ENCODE data around the gene CHADL. TPM values are rescaled to one million over a fixed set of nuclear protein-coding genes. Genes with fewer than 3 reads are reported as not detected.

CHADL gene
- total and polyA plus RNA-seq, 2 experiments from 2014 or later: 1.6 TPM; not detected in 1

DNA sequence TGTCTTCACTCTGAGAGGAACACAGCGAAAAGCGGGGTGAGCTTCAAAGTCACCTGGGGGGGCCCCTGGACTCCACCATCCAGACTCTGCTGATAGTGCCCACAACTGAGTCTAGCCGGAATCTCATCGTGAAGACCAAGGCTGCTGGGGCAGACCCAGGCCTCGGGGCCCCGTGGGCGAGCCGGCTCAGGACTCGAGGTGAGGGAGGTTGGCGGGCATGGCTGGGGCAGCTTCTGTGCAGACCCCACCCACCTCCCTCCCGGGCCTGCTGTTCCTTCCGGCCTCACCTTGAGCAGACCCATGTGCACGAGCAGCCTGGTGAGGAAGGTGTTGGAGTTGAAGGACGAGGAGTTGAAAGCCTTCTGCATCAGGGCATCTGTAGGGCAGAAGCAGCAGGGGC, 8.7 kb upstream of the CHADL start (continued):
- TF ChIP-seq, protein P1, sequence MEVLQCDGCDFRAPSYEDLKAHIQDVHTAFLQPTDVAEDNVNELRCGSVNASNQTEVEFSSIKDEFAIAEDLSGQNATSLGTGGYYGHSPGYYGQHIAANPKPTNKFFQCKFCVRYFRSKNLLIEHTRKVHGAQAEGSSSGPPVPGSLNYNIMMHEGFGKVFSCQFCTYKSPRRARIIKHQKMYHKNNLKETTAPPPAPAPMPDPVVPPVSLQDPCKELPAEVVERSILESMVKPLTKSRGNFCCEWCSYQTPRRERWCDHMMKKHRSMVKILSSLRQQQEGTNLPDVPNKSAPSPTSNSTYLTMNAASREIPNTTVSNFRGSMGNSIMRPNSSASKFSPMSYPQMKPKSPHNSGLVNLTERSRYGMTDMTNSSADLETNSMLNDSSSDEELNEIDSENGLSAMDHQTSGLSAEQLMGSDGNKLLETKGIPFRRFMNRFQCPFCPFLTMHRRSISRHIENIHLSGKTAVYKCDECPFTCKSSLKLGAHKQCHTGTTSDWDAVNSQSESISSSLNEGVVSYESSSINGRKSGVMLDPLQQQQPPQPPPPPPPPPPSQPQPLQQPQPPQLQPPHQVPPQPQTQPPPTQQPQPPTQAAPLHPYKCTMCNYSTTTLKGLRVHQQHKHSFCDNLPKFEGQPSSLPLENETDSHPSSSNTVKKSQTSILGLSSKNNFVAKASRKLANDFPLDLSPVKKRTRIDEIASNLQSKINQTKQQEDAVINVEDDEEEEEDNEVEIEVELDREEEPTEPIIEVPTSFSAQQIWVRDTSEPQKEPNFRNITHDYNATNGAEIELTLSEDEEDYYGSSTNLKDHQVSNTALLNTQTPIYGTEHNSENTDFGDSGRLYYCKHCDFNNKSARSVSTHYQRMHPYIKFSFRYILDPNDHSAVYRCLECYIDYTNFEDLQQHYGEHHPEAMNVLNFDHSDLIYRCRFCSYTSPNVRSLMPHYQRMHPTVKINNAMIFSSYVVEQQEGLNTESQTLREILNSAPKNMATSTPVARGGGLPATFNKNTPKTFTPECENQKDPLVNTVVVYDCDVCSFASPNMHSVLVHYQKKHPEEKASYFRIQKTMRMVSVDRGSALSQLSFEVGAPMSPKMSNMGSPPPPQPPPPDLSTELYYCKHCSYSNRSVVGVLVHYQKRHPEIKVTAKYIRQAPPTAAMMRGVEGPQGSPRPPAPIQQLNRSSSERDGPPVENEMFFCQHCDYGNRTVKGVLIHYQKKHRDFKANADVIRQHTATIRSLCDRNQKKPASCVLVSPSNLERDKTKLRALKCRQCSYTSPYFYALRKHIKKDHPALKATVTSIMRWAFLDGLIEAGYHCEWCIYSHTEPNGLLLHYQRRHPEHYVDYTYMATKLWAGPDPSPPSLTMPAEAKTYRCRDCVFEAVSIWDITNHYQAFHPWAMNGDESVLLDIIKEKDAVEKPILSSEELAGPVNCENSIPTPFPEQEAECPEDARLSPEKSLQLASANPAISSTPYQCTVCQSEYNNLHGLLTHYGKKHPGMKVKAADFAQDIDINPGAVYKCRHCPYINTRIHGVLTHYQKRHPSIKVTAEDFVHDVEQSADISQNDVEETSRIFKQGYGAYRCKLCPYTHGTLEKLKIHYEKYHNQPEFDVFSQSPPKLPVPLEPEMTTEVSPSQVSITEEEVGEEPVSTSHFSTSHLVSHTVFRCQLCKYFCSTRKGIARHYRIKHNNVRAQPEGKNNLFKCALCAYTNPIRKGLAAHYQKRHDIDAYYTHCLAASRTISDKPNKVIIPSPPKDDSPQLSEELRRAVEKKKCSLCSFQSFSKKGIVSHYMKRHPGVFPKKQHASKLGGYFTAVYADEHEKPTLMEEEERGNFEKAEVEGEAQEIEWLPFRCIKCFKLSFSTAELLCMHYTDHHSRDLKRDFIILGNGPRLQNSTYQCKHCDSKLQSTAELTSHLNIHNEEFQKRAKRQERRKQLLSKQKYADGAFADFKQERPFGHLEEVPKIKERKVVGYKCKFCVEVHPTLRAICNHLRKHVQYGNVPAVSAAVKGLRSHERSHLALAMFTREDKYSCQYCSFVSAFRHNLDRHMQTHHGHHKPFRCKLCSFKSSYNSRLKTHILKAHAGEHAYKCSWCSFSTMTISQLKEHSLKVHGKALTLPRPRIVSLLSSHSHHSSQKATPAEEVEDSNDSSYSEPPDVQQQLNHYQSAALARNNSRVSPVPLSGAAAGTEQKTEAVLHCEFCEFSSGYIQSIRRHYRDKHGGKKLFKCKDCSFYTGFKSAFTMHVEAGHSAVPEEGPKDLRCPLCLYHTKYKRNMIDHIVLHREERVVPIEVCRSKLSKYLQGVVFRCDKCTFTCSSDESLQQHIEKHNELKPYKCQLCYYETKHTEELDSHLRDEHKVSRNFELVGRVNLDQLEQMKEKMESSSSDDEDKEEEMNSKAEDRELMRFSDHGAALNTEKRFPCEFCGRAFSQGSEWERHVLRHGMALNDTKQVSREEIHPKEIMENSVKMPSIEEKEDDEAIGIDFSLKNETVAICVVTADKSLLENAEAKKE (CRISPR knock-in tag; IDR thresholded peaks at IDR 0.05): no peak
- TF ChIP-seq ZNF114 (CRISPR knock-in tag; IDR thresholded peaks at IDR 0.05) (no peak), CREB1 (CRISPR knock-in tag; IDR thresholded peaks at IDR 0.05; ENCODE audit: low read depth) (no peak), EZH2phosphoT487 (IDR thresholded peaks at IDR 0.05; ENCODE audit: unreplicated experiment) (no peak), POLR2AphosphoS5 (IDR thresholded peaks at IDR 0.05; ENCODE audit: low read depth) (no peak), NANOG (IDR thresholded peaks at IDR 0.05; ENCODE audit: borderline replicate concordance) (no peak)
- TF ChIP-seq, protein P2, sequence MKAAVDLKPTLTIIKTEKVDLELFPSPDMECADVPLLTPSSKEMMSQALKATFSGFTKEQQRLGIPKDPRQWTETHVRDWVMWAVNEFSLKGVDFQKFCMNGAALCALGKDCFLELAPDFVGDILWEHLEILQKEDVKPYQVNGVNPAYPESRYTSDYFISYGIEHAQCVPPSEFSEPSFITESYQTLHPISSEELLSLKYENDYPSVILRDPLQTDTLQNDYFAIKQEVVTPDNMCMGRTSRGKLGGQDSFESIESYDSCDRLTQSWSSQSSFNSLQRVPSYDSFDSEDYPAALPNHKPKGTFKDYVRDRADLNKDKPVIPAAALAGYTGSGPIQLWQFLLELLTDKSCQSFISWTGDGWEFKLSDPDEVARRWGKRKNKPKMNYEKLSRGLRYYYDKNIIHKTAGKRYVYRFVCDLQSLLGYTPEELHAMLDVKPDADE (IDR thresholded peaks at IDR 0.05): no peak

DNA sequence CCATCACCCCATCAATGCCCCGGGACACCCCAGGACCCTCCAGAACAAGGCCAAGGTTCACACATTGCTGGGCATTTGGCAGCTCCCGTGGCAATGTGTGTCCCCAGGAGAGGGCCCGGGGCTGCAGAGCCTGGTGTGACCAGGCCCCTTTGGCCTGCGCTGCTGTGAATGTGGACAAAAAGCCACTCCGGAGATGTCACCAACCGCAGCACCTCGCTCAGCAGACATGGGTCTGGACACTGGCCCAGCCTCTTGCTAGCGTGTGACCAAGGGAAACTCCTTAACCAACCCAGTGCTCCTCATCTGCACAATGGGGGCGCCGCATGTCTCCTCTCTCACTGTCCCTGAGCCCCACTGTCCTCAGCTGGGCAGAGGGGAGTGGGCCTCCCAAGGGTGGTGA, 8.0 kb upstream of the CHADL start:
- peaks cover 44% of the 10 kb centered on the region for H3K36me3 ChIP-seq (ENCODE audit: insufficient read depth)
- H3F3A ChIP-seq (replicated peaks; ENCODE audit: low read depth): peaks cover 29% of the 10 kb centered on the region
- peaks cover 73% of the 10 kb centered on the region for H3K36me3 Mint-ChIP-seq (ENCODE audit: low read depth)

More for the DNA sequence above, 8.0 kb upstream of the CHADL start:
- Mint-ChIP-seq H3K27ac (no peak overlapping the region), H3K9me3 (no peaks in the 10 kb centered on the region), H3K4me3 (no peak overlapping the region), H3K27me3 (ENCODE audit: insufficient read depth, low read depth, poor library complexity) (peaks cover 2% of the 10 kb centered on the region), H3K4me1 (no peaks in the 10 kb centered on the region)
- ATAC-seq: no peak
- H3K4me3 ChIP-seq: no peak overlapping the region
- H3K4me2 ChIP-seq: no peak overlapping the region
- TF ChIP-seq, protein P2 (IDR thresholded peaks at IDR 0.05): no peak
- TF ChIP-seq ZNF331 (CRISPR knock-in tag; IDR thresholded peaks at IDR 0.05; ENCODE audit: low read depth) (no peak), JUNB (IDR thresholded peaks at IDR 0.05; ENCODE audit: unreplicated experiment) (no peak), ZNF114 (CRISPR knock-in tag; IDR thresholded peaks at IDR 0.05) (no peak), POLR2AphosphoS5 (IDR thresholded peaks at IDR 0.05; ENCODE audit: low read depth) (no peak)
- TF ChIP-seq, protein P3, sequence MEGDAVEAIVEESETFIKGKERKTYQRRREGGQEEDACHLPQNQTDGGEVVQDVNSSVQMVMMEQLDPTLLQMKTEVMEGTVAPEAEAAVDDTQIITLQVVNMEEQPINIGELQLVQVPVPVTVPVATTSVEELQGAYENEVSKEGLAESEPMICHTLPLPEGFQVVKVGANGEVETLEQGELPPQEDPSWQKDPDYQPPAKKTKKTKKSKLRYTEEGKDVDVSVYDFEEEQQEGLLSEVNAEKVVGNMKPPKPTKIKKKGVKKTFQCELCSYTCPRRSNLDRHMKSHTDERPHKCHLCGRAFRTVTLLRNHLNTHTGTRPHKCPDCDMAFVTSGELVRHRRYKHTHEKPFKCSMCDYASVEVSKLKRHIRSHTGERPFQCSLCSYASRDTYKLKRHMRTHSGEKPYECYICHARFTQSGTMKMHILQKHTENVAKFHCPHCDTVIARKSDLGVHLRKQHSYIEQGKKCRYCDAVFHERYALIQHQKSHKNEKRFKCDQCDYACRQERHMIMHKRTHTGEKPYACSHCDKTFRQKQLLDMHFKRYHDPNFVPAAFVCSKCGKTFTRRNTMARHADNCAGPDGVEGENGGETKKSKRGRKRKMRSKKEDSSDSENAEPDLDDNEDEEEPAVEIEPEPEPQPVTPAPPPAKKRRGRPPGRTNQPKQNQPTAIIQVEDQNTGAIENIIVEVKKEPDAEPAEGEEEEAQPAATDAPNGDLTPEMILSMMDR (conservative IDR thresholded peaks at IDR 0.05; ENCODE audit: low read depth in 2 of 2): no peak
- no peaks in the 10 kb centered on the region for H3K79me2 ChIP-seq (replicated peaks; ENCODE audit: insufficient read depth)
- no peak overlapping the region for H2AFZ ChIP-seq
- H3K27me3 ChIP-seq (ENCODE audit: insufficient read depth): no peaks in the 10 kb centered on the region
- H3K27ac ChIP-seq (ENCODE audit: low read depth): no peak overlapping the region
- no peaks in the 10 kb centered on the region for H3K4me1 ChIP-seq (ENCODE audit: insufficient read depth)
- no peak for DNase-seq (ENCODE audit: low spot score)
- H4K20me1 ChIP-seq (replicated peaks; ENCODE audit: insufficient read depth): peaks cover 5% of the 10 kb centered on the region
- no peaks in the 10 kb centered on the region for H3K9me2 ChIP-seq (ENCODE audit: insufficient read depth)
